Prostate gland (tissue), 2 donors: ENCODE data around the gene CD9.

Experiments used
- CTCF ChIP-seq, 4 experiments: fragments of 200-600 bp in 2 of 4; fragments of 450-650 bp in 2 of 4; sonication (generic) in 2 of 4; IDR thresholded peaks; 1 replicate in 3 of 4; 2 replicates in 1 of 4; pipeline ENCODE4 v1.5.1; 2016 to 2019; ENCODE audit warnings: antibody characterized with exemption in 4 of 4, mild to moderate bottlenecking in 2 of 4, moderate library complexity in 2 of 4
- POLR2A ChIP-seq: fragments of 450-650 bp; IDR thresholded peaks from one replicate; pipeline ENCODE4 v1.6.1; 2016; ENCODE audit warnings: antibody characterized with exemption, mild to moderate bottlenecking
- POLR2AphosphoS5 ChIP-seq: sonication (generic); formaldehyde crosslinking; IDR thresholded peaks from one replicate; pipeline ENCODE4 v1.6.1; 2017; ENCODE audit warnings: antibody characterized with exemption

GRCh38 chr12:6250343-6250742 is 50.1 kb downstream of the CD9 start:
- TF ChIP-seq CTCF (IDR thresholded peaks at IDR 0.05) (no peak), POLR2AphosphoS5 (no peak), POLR2A (no peak)
